G401 (cell line): Measurements from ENCODE around the gene OGA. TPM values are rescaled to one million over a fixed set of nuclear protein-coding genes. Genes with fewer than 3 reads are reported as not detected.

Source experiments
- DNase-seq: peaks from one replicate; pipeline ENCODE4 v3.0.0-alpha.2; 2015; ENCODE audit warnings: low spot score
- in situ Hi-C: cut with HindIII; loops from 2 replicates; pipeline ENCODE4 v1.10.0; 2016; ENCODE audit warnings: low sequenced_read_pairs, mixed read lengths
- total RNA-seq: library from RNA; depleted of rRNA; stranded (reverse); fragments of >200 nt; shearing (Covaris generic); gene quantifications from 2 replicates; pipeline ENCODE4 v1.2.3, GENCODE V29; 2014; rRNA removed

Gene OGA
- total RNA-seq: 56.1 and 67.4 TPM in 2 replicates

DNA sequence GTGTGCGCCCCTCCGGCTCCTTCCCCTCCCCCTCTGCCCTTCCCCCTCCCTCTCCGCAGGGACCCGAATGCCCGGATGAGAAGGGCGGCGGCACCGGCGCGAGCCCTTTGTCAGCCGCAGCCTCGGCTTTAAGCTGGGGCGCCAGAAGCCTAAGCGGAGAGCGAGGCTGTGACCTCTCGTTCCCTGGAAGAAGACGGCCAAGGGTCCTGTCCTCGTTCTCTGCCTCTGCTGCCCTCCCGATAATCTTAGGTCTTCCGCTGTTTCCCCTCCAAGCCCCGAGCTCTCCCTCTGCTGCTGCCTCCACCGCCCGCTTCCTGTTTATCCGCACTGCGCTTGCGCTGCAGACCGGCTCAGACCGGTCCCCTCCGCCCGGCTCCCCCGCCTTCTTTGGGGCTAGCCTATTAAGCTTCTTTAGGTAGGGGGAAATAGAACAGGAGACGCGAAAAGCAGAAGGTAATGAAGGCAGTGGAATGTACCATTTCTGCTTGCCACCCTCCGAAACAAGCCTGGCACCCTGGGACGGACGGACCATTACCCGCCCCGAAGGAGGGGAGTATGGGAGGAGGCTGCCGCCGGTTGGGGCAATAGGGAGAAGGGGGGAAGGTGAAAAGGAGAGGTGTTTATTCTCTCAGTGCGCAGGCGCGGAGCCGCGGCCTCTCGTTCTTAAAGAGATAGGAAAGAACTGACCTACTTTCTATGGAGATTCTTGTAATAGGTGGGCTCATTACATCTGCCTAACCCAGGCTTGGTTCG, at the start of gene OGA:
Gene OGA, minus strand, starts transcription at position 326 of the 753 bp plus-strand sequence. CDS start 422 bp downstream, outside the sequence.
- DNase-seq: peak; percentile 100
- in situ Hi-C loops: no loop called here

DNA sequence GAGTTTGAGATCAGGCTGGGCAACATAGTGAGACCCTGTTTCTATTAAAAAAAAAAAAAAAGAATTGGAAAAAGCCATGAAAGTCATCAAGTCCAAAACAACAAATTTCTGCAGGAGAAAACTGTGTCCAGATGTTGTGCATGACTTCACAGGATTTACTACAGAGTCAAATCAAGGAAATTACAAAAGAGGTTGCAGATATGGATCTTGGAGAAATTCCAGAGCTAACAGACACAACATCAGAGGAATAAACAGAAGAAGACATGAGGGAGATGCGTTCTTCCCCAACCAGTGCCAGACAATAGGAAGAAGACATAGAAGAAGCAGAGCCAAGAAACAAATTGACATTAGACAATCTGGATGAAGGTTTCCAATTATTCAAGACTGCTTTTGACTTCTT, 49.7 kb upstream of the OGA start:
- in situ Hi-C loops: no loop called here
- DNase-seq: no peak

DNA sequence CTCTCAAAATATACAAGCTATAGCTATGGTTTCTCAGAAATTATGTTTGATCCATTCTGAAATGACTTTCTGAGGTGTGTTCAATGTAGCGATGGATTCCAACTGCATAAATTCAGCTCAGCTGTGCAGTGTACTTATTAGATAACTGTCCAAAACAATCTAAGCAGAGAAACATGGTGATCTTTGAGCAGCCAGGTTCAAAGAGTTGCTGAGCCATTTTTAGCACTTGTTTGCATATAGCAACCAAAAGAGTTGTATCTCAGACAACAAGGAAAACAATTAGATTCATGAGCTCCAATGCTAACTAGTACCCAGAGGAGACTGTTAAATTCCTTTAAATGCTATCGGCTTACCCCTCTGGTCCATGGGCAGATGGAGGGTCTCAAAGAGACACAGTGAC, 41.3 kb upstream of the OGA start:
- no peak for DNase-seq
- in situ Hi-C loops: no loop called here

DNA sequence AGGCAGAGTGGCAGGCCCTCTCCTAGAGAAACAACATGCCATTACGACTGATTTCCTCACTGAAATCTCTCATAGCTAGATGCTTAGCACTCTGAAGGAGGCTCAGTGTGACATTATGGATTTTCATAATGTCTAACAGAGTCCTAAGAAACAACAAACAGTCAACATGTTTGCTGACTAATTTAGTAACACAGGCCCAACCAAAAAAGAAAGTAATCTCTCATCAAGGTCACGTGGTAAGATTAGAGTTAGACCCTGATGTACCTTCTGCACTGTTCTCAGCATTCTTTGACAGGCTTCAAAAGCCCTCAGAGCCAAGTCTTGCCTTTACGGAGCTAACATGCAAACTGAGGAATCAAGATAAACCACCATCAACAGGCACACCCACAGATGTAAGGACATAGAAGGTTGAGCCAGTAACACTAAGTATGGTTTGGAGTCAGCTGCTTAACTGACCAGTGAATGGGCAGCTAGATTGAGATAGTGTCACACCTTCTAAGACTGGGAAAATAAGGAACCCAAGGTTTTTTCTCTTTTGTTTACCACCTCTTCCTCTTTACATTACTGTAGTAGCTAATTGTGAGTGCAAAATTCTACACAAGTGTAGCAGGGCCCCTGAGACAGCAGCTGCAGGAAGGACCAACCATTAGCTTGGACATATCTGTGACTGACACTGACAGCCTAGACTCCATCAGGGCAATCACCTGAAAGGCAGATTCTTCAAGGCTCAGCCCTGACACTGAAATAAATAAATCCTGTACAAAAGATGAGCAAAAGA, 40.7 kb upstream of the OGA start:
- in situ Hi-C loops: no loop called here
- no peak for DNase-seq

DNA sequence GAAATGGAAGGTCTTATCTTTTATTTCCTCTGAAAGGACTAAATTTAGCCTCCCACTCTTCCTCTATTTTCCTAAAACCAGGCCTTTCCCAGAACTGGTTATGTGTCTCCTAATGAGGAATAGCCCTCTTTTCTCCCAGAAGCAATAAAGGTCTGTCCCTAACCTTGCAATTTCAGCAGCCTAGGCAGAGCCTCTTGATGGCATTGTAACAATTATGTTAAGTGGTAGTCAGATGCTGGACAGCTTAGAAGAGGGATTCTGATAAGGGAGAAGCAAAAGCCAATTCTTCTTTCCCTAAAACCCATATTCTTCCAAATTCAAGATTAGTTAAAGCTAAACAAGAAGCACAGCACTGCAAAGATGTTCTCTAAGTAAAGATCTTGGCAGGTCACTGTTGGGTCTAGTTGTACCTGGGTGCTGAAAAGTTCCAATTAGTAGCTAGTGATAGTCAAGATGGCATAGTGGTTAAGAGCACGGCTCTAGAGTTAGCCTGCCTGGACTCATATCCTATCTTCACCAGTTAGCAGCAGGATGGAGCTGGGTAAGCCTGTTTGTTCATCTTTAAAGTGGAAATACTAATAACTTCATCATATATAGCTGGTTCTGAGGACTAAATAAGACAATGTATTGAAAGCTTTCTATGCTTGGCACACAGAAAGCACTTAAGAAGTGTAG, 39.7 kb upstream of the OGA start:
- no peak for DNase-seq
- in situ Hi-C loops: no loop called here

DNA sequence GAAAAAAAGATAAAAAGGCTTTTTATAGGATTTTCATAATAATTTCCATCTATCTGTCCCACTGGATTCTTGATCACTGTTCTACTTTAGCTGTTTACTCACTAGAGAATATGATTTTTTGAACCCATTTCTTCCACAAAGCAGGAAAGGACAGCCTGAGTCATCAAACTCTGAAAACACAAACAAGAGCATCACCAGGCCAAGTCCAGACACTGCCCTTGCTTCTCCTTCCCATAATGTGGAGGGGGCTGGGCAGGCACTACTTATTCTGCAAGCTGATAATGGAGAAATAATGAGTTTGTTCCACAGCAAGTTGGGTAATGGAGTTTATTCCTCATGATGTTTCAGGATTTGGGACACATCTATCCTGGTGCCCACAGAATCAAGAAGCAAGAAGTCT, 38.4 kb upstream of the OGA start:
- DNase-seq: no peak
- in situ Hi-C loops: no loop called here

DNA sequence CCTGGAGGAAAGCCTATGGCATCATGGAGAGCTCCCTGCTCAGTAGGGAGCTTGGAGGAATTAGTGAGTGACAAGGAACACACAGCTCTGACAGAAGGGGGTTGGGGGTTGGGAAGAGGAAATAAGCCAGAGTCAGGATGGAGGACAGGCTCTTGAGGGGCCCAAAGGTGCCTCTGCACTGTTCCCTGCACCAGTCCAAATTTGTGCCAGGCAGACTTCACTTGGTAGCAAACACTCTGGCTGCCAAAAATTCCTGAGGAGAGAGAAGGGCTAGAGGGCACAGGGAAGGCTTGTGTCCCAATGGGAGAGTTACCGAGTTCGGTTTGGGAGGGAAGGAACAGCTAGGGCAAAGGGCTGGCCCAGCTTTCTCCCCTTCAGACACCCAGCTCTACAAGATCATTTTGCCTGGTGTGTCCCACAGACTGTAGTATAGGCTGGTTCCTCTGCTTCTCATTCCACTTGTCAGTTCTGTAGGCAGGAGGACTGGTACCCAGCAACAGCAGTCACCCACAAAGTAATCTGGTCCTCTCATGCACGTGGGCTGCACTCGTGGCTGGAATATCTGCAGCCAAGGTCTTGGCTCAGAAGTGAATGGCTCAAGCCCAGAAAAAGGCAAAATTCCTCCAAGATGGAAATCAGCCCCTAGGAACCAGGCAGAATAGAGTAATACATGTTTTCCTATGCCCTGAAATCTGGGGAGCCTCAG, 33.3 kb upstream of the OGA start:
- in situ Hi-C loops: no loop called here
- DNase-seq: peak; percentile 42

DNA sequence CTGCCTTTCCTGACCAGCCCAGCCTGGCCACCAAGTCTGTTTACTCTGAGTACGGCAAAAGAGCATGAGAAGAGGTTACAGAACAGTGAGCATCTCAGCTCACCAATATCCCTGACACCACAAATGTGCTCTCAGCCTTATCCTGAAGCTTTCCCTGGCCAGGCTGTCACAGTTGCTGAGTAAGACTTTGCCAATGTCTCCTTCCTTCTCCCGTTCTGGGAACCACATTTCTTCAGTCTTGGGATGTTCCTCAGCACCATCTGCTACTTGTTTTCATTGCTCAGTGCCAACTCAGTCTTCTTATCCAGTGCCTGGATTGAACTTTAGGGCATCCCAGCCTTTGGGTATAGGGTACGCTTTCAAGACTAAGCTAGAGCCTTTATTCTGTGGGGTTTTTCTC, 32.5 kb upstream of the OGA start:
- DNase-seq: no peak
- in situ Hi-C loops: no loop called here

DNA sequence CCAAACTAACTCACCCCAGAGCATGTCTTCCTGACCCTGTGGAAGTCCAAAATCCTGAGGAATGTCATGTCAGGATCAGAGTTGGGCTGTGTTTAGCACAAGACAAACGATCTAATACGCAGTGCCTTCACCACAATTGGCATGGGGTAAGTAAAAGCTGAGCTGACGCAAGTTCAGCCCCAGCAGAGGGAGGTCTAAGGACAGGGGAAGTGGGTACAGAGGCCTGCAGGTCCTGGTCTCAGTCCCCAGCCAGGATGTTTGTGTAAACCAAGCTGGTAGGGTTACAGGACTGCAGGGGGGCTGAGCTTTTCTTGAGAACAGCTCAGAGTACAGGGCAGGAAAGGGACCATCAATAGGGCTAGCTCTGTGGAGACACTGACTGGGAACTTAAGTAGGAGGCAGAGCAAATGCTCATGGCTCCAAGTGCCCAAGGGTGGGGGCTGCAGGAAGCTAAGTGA, 30.7 kb upstream of the OGA start:
- no peak for DNase-seq
- in situ Hi-C loops: no loop called here

DNA sequence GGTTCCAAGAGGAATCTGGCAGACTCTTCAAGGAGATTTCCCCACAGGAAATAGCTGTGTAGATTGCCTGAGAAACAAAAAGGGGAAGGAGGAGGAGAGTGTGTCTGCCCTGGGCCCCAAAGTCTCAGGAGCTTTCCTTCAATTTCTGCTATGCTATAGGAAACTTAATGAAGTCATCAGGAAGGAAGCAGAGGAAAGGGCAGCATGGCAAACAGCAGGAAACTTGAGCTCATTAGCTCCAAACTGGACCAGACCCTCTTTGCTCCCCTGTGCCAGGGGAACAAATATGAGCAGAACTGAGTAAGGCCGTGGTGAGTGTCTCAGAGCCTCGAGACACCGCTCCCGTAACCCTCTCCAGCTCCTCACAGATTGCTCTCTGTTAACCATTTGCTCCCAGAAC, 30.2 kb upstream of the OGA start:
- in situ Hi-C loops: no loop called here
- DNase-seq: no peak

DNA sequence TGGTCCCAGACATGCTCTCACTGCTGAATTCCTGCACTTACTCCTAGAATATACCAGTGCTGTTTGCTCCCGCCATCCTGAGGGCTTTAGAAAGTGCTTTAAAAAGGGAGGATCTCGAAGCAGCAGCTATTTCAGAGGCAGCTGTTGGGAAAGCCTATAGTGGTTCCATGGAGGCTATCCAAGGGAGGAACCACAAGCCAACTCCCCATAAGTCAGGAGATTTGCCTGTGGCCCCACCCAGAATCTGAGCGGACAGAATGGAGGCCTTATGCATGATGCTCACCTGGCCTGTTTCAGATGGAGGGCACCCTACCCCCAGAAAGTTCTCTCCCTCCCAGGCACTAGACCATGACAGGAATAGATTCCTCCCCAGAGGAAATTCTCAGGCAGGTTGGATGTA, 27.6 kb upstream of the OGA start:
- in situ Hi-C loops: no loop called here
- DNase-seq: no peak

DNA sequence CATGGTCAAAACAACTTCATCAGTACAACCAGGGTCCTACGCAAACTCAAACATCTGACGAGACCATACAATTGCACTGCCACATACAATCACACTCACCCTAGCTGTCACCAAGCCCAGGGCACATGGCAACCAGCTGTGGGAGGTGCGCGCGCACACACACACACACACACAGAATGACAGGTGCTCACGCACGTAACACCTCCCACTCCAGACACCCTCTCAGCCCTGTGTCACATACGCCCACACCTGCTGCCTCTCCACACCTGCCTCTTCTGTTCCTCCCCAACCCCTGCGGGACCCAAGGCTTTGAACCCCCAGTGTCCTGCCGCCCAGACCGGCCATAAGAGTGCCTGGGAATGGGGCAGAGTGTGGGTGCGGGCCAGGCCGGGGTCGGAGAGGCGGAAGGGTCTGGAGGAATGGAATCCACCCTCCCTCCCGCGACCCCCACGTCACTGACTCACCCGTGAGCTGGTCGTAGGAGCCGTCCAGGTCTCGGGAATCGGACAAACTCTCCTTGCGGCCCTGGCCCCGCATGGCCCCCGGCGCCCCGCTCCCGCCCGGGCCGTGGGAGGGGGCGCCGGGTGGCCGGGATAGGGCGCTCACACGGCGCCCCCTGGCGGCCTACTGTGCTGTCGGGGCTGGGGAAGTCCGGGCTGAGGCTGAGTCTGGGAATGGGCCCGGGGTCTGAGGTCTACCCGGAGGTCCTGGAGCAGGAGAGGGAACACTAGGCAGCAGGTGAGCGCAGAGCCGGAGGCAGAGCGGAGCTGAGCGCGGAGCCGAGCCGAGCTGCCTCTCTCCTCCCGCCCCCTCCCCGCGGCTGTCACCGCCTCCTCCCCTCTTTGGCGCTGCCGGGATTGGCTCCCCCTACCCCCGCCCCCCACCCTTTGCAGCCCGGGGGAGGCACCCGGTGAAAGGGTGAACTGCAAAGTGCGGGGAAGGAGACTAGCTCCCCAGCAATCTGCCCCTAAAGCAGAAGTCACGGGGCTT, 25.1 kb upstream of the OGA start, which contains the start of gene KCNIP2:
Gene KCNIP2, minus strand, starts transcription at position 769 of the 990 bp plus-strand sequence. Its CDS starts 232 bp downstream, at position 537.
- DNase-seq: peak; percentile 27
- in situ Hi-C loops: no loop called here

DNA sequence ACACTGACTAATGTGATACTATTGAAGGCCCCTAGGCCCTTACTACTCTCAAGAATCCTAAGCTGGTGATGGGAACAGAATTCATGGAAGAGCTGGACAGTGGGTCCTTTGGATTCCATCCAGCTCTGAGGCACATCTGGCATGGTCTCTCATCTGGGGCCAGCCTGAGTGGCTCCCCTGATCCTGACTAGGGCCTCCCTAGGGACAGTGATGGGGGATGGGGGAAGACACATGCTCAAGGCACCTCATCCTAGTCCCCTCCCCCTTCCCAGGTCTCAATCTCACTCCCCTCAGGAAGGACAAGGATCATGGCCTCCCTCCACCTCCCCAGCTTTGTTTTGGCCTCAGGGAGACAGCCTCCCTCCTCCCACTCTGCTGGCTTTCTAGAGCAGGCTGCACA, 23.6 kb upstream of the OGA start:
- in situ Hi-C loops: no loop called here
- DNase-seq: peak; percentile 14

DNA sequence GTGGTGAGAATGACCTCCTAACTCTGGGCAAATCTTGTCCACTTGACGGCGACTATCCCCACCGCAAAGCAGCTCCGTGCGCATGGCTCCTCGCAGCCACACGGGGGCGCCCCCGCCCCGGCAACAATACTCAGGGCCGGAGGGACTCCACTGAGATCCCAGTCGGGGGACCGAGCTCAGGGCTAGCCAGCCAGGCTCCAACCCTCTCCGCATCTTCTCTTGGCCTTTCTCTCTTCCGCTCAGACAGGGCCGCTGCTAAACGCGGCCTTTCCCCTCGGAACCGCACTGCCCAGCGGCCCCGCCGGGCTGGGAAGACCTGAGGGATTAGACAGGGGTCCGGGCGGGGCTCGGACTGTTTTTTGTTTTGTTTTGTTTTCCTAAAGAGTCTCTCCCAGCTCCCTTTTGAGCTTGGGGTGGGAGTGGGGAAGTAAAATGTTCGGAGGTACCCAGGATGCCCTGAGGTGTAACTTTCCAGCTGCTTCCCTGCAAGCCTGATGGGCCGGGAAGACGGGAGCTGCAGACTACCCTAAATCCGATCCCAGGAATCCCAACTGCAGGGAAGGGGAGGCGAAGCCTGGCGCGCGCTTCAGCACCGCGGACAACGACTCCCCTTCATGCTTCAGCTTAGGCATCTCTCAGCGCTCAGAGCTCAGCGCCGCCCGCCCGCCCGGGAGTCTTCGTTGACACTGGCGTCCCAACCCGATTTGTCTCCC, 22.7 kb upstream of the OGA start:
- peak; percentile 86 for DNase-seq
- in situ Hi-C loops: no loop called here

DNA sequence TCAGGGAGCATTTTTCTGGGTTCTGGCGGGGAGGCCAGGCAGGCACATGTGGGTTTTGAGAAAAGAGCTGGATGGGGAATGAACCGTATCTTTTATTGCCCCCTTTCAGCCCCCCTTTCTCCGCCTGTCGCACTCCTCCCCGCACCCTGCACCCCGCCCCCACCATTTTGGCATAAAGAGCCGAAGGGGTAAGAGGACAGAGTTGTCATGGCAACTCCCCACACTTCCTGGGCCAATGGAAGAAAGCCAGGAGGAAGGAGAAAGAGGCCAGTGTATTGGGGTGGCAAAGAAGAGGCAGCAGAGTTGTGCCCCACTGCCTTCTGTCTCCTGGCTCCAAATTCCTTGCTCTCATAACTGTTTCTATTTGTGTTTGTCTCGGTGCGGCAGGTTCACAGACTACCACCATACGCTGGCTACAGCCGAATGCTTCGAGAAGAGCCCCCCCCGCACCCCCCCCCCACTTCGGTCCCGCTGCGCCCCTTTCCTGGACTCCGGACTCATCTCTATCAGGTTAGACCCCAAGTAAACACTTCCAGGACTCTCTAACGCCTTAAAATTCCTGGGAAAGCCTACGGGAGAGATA, 21.9 kb upstream of the OGA start:
- peak; percentile 49 for DNase-seq
- in situ Hi-C loops: no loop called here

DNA sequence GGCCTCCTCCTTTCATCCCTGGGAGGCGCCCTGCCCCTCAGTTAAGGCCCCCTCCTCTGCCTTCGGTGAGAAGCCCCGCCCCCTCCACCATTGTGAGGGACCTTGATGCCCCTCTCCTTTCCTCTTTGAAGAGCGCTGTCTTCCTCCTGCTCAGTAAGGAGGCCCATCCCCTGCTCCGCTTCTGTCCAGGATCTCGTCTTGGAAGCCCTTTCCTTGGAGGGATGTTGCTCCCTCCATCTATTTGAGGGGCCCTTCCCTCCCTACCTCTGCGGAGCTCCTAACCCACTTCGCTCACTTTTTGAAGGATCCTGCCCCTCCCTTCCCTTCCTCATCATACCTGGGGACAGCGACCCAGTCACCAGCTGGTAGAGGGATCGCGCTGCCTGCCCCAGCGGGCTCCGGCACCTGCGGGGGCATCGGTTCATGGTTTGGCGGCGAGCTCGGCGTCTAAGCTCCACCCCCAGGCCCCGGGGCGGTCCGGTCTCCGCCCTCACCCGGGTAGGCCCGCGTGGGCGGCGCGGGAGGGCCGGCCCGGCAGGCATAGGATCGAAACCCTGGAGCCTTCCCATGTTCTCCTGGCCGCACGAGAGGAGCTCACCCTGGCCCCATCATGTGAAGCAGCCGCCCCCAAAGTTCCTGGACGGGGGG, 21.3 kb upstream of the OGA start:
- peak; percentile 46 for DNase-seq
- in situ Hi-C loops: no loop called here

DNA sequence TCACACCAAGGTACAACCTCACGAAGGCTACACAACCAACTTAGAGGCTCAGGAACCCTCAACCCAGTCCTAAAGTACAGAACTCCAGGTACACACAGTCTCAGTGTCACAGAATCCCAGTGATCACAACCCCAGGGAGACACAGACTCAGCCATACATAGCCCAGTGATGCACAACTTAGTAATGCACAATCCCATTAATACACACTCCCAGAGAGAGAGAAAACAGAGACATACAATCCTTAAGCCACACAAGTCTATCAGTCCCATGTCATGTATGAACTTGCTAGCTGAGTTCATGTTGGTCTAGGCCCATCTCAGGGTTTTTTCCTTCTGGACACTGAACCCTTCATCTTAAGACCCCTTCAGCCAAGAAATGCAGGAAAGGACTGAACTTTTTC, 20.8 kb upstream of the OGA start:
- DNase-seq: peak; percentile 53
- in situ Hi-C loops: no loop called here
